GM23248 (cell line): ENCODE results near the gene RPAP3. TPM values are rescaled to one million over a fixed set of nuclear protein-coding genes. Genes with fewer than 3 reads are reported as not detected.

Experiments used
- DNase-seq: peaks from one replicate; pipeline ENCODE4 v3.0.0-alpha.2; 2015
- H2AFZ ChIP-seq: fragments of 200-600 bp; sonication (generic); 2 replicates; pipeline ENCODE4 v1.6.1; 2016; ENCODE audit warnings: antibody characterized with exemption
- H3F3A ChIP-seq: fragments of 200-600 bp; sonication (generic); 2 replicates; pipeline ENCODE4 v1.6.1; 2016; ENCODE audit warnings: mild to moderate bottlenecking, antibody characterized with exemption, mixed run types; ENCODE audit not compliant: insufficient read depth
- H3K27ac ChIP-seq: fragments of 200-600 bp; sonication (generic); 2 replicates; pipeline ENCODE4 v1.5.1; 2016; ENCODE audit warnings: mild to moderate bottlenecking
- H3K27me3 ChIP-seq: fragments of 200-600 bp; sonication (generic); replicated peaks from 2 replicates; pipeline ENCODE4 v1.6.1; 2016; ENCODE audit warnings: mild to moderate bottlenecking; ENCODE audit not compliant: insufficient read depth
- H3K36me3 ChIP-seq: fragments of 200-600 bp; sonication (generic); 2 replicates; pipeline ENCODE4 v1.6.1; 2016; ENCODE audit warnings: low read depth, mild to moderate bottlenecking
- H3K4me1 ChIP-seq: fragments of 200-600 bp; sonication (generic); 2 replicates; pipeline ENCODE4 v1.6.1; 2016; ENCODE audit warnings: mild to moderate bottlenecking; ENCODE audit not compliant: insufficient read depth
- H3K4me2 ChIP-seq: fragments of 200-600 bp; sonication (generic); one replicate; pipeline ENCODE4 v1.6.1; 2016; ENCODE audit warnings: mild to moderate bottlenecking; ENCODE audit not compliant: unreplicated experiment
- H3K4me3 ChIP-seq: fragments of 200-600 bp; sonication (generic); 2 replicates; pipeline ENCODE4 v1.5.1; 2016; ENCODE audit warnings: mild to moderate bottlenecking
- H3K79me2 ChIP-seq: fragments of 200-600 bp; sonication (generic); 2 replicates; pipeline ENCODE4 v1.6.1; 2016; ENCODE audit warnings: mild to moderate bottlenecking; ENCODE audit not compliant: insufficient read depth
- H3K9ac ChIP-seq: fragments of 200-600 bp; sonication (generic); 2 replicates; pipeline ENCODE4 v1.6.1; 2016; ENCODE audit warnings: mild to moderate bottlenecking
- H3K9me2 ChIP-seq: fragments of 200-600 bp; sonication (generic); 2 replicates; pipeline ENCODE4 v1.6.1; 2016; ENCODE audit warnings: mixed run types, mild to moderate bottlenecking, moderate library complexity; ENCODE audit not compliant: insufficient read depth
- H3K9me3 ChIP-seq: fragments of 200-600 bp; sonication (generic); one replicate; pipeline ENCODE4 v1.6.1; 2017; ENCODE audit warnings: low read depth
- H4K20me1 ChIP-seq: fragments of 200-600 bp; sonication (generic); 2 replicates; pipeline ENCODE4 v1.6.0; 2016; ENCODE audit not compliant: insufficient read depth
- EZH2 ChIP-seq: fragments of 200-600 bp; sonication (generic); IDR thresholded peaks from 2 replicates; pipeline ENCODE4 v1.6.1; 2018; ENCODE audit warnings: antibody characterized with exemption, mild to moderate bottlenecking; ENCODE audit not compliant: insufficient read depth, poor library complexity, severe bottlenecking
- EZH2phosphoT487 ChIP-seq: fragments of 200-600 bp; sonication (generic); IDR thresholded peaks from 2 replicates; pipeline ENCODE4 v1.6.1; 2018; ENCODE audit warnings: antibody characterized with exemption, moderate library complexity, mild to moderate bottlenecking, low read depth; ENCODE audit not compliant: insufficient read depth
- WGBS, 2 experiments: methylation state at CpG; one replicate each; pipeline ENCODE4 v1.1.6; 2015 to 2017; ENCODE audit warnings: low lambda C conversion rate in 2 of 2, low coverage in 1 of 2; ENCODE audit errors: missing lambda C conversion rate in 2 of 2; 5-methylcytosine and 5-hydroxymethylcytosine counted together
- in situ Hi-C: fragments of 300-500 bp; cut with MboI; formaldehyde crosslinking; loops from 2 replicates; pipeline ENCODE4 v1.15.0; 2020
- polyA plus RNA-seq: library from polyadenylated mRNA; unstranded; fragments of >200 nt; fragmentation: Nextera tagmentation; extraction: Ambion mirVana; gene quantifications from 2 replicates; pipeline ENCODE4 v1.2.1, GENCODE V29; 2016
- total RNA-seq: library from RNA; depleted of rRNA; stranded (reverse); fragments of >200 nt; shearing (Covaris generic); gene quantifications from 2 replicates; pipeline ENCODE4 v1.2.3, GENCODE V29; 2014

RPAP3 gene
- total and polyA plus RNA-seq, 2 experiments from 2014 or later: 16.2 to 27.8 TPM

GRCh38 chr12:47722136-47722834, 16.5 kb upstream of the RPAP3 start:
- H3K4me2 ChIP-seq: no peak overlapping the region
- WGBS, 2 experiments: 85 to 91% methylated on average over 7 of the region's 7 CpGs
- no peaks in the 10 kb centered on the region for H3K27me3 ChIP-seq
- no peak overlapping the region for H2AFZ ChIP-seq
- in situ Hi-C loops: no loop called here
- H3K9me2 ChIP-seq: no peaks in the 10 kb centered on the region
- no peak overlapping the region for H3K27ac ChIP-seq
- peaks cover 7% of the 10 kb centered on the region; the same call in 1 of the 2 replicates for H3F3A ChIP-seq
- TF ChIP-seq EZH2: no peak
- no peak for TF ChIP-seq EZH2phosphoT487
- DNase-seq: no peak
- H3K4me1 ChIP-seq: peaks cover 27% of the 10 kb centered on the region
- no peaks in the 10 kb centered on the region for H3K79me2 ChIP-seq
- H3K36me3 ChIP-seq: no peaks in the 10 kb centered on the region
- no peak overlapping the region for H3K4me3 ChIP-seq
- H4K20me1 ChIP-seq: no peaks in the 10 kb centered on the region
- no peaks in the 10 kb centered on the region for H3K9me3 ChIP-seq
- no peak overlapping the region for H3K9ac ChIP-seq

DNA sequence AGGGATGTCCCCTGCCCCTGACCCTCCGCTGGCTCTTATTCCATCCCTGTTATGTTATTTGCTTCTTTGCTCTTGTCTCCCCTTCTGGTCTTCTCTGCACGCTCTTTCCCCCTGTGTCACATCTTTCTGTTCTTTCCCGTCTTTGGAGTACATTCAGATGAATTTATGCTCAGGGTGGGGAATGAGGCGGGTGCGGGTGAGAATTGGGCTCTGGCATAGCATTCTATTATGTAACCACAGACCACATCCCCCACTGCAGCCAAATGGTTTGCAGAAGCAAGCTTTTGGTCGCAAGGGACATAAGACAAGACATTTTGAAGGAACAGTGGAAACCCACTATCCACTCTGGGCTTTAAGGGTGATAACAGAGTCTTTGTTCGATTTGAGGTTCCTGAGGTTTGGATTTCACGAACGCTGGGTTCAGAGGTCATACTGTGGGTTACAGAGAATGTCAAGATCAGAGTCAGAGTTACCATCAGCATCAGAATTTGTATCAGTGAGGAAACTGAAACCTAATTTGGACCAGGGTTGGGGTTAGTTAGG, 15.7 kb upstream of the RPAP3 start:
- TF ChIP-seq EZH2phosphoT487: no peak
- no peak for TF ChIP-seq EZH2
- no peaks in the 10 kb centered on the region for H4K20me1 ChIP-seq
- H3K4me2 ChIP-seq: no peak overlapping the region
- no peak overlapping the region for H3K9ac ChIP-seq
- H3F3A ChIP-seq: peaks cover 4% of the 10 kb centered on the region; the same call in 1 of the 2 replicates
- no peaks in the 10 kb centered on the region for H3K27me3 ChIP-seq
- no peak overlapping the region for H3K27ac ChIP-seq
- 91 to 96% methylated on average over 9 of the region's 9 CpGs for WGBS, 2 experiments
- H3K36me3 ChIP-seq: no peaks in the 10 kb centered on the region
- H3K4me3 ChIP-seq: no peak overlapping the region
- H3K4me1 ChIP-seq: peaks cover 20% of the 10 kb centered on the region
- H3K9me2 ChIP-seq: no peaks in the 10 kb centered on the region
- DNase-seq: no peak
- no peaks in the 10 kb centered on the region for H3K9me3 ChIP-seq
- no peak overlapping the region for H2AFZ ChIP-seq
- H3K79me2 ChIP-seq: no peaks in the 10 kb centered on the region
- in situ Hi-C loops: no loop called here

DNA sequence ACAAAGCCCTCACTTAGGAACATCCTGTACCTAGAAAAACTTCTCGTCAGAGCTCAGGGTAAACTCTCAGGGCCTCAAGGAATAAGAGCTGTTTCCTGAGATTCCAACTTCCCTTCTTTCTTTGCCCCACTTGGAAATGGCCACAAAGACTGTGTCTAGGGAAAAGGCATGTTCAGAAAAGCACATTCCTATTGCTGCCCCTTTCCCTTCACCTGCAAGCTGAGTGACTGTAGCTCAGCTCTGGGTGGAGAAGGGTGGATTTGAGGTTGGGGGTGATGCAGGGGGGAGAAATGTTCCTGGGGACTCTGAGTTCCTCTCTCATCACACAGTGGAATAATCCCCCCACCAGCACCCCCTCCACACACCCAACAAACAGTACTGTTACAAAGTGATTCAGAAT, 12.7 kb upstream of the RPAP3 start:
- no peaks in the 10 kb centered on the region for H3K9me3 ChIP-seq
- H3K9ac ChIP-seq: no peak overlapping the region
- no peak overlapping the region; the same call in 1 of the 2 replicates for H2AFZ ChIP-seq
- no peak overlapping the region for H3K4me3 ChIP-seq
- no peak for DNase-seq
- peaks cover 16% of the 10 kb centered on the region for H3K4me1 ChIP-seq
- no peak overlapping the region for H3K27ac ChIP-seq
- H3K79me2 ChIP-seq: no peaks in the 10 kb centered on the region
- TF ChIP-seq EZH2phosphoT487: no peak
- no peak for TF ChIP-seq EZH2
- 61 to 82% methylated on average over 1 of the region's 1 CpG for WGBS, 2 experiments
- H4K20me1 ChIP-seq: no peaks in the 10 kb centered on the region
- no peaks in the 10 kb centered on the region for H3K27me3 ChIP-seq
- H3K36me3 ChIP-seq: no peaks in the 10 kb centered on the region
- no peak overlapping the region for H3K4me2 ChIP-seq
- no peaks in the 10 kb centered on the region for H3K9me2 ChIP-seq
- in situ Hi-C loops: no loop called here
- H3F3A ChIP-seq: no peaks in the 10 kb centered on the region

- Histone ChIP-seq H2AFZ (peak overlapping the region; percentile 93), H3K9me3 (no peaks in the 10 kb centered on the region), H3K4me3 (no peak overlapping the region), H3K27ac (peak overlapping the region; percentile 55), H4K20me1 (no peaks in the 10 kb centered on the region), H3K4me2 (peak overlapping the region; percentile 49), H3K4me1 (peaks cover 16% of the 10 kb centered on the region), H3K36me3 (no peaks in the 10 kb centered on the region), H3K9me2 (no peaks in the 10 kb centered on the region), H3K9ac (peak overlapping the region; percentile 82), H3K27me3 (no peaks in the 10 kb centered on the region), H3F3A (no peaks in the 10 kb centered on the region), H3K79me2 (no peaks in the 10 kb centered on the region)
- no peak for TF ChIP-seq EZH2
- no peak for TF ChIP-seq EZH2phosphoT487
- in situ Hi-C loops: no loop called here
- WGBS, 2 experiments: 16% methylated on average over 13 of the region's 13 CpGs
- DNase-seq: peak; percentile 88
Measured at GRCh38 chr12:47717443-47718193, 11.8 kb upstream of the RPAP3 start.
